HG03460 (cell line): ENCODE results near the gene ACVR2B.

Source experiments
- ATAC-seq: cut with Tn5 transposase; IDR thresholded peaks from one replicate; pipeline ENCODE4 v1.9.1; 2021; ENCODE audit not compliant: unreplicated experiment

ACVR2B gene

DNA sequence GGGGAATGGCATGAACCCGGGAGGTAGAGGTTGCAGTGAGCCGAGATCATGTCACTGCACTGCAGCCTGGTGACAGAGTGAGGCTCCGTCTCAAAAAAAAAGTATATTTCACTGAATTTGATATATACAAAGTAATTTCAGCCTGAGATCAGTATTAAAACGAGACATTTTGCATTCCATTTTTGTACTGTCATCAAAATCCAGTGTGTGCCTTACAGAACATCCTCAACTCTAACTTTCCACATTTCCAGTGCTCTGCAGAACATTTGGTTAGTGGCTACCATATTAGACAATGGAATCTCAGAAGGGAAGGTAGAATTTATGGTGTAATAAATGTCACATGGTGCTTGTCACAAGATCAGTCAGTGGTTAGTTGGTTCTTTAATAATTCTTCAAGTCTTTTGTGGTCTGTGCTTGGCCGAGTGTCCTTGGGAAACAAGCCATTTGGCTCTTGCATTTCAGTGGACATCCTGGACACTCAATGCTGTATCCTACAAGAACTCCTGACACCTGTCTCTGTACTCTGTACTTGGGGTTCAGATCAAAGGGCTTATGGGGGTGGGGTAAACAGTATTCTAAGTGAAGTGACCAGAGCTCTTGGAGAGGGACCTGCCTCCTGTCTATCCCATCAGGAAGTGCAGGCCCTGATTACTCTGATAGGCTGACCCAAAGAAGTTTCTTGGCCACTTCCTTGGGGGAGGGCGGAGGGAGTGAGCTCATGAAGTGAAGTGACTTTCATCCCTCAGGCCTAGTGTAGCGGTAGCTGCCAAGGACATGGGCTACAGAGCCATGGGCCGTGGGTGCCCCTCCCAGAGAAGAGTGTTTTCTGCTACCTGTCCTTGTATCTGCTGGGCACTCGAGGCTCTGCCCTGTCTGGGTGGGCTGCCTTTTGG, 3.7 kb downstream of the ACVR2B start:
- no peak for ATAC-seq

DNA sequence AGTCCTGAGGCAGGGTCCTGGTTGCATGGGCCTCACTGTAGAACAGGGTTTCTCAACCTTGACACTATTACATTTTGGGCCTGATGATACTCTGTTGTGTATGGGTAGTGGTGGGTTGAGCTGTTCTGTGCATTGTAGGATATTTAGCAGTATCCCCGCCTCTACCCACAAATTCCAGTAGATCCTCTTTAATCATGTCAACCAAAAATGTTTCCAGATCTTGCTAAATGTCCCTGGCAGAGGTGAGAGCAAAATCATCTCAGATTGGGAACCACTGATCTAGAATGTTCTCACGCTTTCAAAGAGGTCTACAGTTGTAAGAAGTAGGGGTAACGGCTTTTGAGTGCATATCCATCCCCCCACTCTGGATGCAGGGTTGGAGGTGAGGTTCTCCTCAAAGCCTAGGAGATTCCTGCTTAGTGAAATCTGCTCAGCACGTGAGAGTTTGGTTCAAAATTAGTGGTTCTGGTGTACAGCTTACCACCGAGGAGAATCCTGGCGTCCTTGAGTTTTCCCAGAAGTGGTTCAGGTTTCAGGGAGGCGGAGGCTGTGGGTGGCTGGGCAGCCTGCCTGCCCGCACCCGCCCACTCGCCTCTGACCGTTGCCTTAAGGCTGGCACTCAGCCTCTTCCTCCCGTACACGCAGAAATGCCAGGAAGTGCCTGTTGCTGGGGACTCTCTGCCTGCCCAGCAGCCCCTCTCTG, 5.3 kb downstream of the ACVR2B start:
- ATAC-seq = no peak

DNA sequence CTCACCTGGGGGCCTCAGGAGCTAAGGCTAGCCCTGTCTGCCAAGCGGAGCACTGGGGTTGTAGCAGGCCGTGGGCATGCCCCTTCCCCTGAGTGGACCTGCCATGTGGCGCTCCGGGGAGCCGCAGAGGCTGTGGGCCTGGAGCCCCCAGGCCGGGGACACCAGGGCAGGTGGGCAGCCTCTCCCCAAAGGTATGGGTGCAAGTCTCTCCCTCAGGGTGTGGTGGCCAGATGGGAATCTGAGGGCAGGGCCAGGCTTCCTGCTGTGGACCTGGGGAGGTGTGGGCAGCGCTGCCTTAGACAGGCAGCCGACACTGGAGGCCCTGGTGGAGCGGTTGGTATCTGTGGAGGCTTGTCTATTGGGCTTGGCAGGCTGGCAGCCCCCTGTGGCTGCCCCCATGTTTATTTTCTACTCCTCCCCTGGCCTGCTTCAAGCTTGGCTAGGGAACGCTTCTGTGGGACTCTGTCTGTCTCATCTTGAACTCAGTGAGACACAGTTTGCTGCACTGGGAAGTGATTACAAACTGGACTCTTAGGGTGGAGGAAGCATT, 5.9 kb downstream of the ACVR2B start:
- ATAC-seq = no peak

DNA sequence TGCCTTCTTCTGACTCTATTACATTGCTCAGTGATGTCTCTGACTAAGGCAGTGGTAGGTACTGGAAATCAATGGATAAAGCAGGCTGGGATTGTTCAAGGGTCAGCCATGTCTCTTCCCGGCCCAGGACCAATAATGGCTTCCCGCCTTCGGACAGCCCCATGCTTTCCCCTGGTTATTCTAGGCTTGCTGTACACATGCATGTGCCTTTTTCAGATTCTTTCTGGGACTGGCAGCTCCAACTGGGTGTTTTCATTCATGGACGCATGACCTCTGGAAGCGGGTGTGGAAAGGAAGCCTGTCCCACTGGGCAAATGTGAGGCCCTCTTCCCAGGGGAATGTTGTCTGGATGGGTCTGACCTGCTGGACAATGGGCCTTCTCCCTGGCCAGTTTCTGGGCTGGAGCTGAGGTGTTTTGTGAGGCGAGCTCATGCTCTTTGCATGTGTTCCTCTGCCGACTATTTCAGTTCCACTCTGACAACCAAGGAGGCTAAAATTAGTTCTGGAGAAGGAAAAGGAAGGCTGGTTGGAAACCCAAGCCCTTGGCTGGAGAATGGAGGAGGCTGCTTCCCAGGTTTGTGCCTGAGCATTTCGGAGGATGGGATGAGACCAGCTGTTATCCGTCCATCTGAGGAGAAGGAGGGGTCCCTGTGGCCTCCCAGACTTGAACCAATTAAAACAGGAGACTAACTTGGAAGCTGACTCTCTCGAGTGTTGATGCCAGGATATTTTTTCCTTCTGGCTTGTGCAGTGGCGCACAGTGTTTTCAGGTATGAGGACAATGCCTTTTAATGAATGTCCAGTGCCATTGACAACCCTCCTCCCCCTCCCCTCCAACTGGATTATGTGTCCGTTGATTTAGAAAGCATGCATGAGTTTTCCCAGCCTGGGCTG, 6.9 kb downstream of the ACVR2B start:
- no peak for ATAC-seq

DNA sequence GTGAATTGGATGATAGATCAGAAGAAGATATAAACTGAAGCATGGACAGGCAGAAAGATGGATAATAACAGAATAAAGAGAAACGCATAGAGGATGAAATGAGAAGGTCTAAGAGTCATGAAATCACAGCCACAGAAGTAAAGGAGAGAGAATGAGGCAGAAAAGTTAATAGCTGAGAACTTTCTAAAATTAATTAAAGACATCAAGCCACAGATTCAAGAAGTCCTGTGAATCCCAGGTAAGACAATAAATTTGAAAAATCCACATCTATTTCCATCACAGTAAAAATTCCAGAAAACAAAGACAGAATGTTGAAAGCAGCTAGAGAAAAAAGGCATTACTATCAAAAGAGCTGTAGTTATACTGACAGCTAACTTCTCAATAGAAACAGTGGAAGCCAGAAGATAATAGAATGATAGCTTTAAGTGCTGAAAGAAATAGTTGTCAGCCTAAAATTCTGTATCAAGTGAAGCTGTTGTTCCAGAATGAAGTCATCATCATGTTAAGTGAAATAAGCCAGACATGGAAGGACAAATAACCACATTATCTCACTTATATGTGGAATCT, 12.0 kb downstream of the ACVR2B start:
- no peak for ATAC-seq

DNA sequence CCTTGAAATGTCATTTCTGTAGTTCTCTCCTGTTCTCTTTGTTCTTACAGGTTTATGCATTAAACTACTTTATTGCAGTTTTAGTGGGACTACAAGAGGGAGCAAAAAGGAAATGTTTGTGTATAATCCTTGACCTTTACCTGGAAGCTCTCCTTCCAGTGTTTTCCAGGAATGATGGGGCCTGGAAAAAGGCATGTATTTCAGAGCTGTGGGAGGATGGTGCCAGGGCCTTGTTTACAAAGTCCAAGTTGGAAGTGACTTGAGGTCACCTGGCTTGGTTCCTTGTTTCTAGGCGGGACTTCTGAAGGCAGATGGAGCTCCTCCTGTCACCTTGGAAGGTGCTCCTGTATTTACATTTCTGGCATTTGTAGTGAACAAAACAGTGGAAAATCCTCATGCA, 15.1 kb downstream of the ACVR2B start:
- ATAC-seq = no peak

DNA sequence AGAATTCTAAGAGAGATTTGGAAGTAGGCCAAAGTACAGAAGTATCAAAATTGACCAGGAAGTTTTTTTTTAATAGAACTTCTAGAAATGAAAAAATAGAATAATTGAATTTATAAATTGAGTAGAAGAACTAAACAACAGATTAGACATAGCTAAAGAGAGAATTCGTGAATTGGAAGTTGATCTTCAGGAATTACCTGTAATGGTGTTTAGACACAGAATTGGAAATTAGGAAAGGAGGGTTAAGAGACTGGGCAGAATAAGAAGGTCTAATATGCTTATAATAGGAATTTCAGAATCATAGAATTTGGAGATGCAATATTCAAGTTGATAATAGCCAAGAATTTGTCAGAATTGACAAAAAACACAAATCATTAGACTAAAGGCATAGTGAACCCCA, 16.2 kb downstream of the ACVR2B start:
- ATAC-seq = no peak

DNA sequence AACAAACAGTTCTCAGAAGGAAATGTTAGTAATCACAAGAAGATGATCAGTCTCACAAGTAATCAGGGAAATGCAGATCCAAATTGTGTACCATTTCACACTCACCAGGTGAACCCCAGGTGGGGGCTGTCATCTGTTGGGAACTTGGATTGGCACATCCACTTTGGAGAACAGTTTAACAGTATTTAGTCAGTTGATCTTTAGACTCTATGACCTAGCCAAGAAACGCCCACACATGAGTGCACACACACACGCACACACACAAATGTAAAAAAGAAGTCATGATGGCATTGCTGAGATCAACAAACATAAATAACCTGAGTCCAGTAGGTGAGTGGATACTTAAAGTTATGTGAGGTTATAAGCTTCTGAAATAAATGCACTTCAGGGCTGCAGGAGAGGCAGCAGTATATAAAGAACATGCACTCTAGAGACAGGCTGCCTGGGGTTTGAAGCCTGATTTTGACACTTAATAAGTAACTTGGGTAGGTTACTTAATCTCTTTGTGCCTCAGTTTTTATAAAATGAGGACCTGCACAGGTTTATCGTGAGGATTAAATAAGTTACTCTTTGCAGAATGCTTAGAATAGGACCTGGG, 17.7 kb downstream of the ACVR2B start:
- no peak for ATAC-seq

DNA sequence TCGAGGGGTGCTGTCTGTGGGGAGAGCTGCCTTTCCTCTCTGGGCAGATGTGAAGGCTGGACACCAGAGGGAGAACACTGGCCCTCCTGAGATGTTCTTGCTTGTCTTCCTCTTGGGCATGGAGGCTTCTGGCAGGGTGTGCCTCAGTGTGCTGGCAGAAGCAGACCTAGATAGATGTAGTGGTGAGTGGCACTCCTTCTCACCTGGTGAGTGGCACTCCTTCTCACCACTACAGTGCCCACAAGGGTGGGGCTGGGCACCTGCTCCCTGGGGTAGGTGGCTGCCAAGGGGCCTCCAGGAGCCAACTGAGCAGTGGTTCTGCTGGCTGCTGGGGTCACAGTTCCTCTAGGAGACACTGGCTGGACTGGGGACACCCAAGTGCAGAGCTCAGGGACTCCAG, 18.7 kb downstream of the ACVR2B start:
- ATAC-seq = no peak

DNA sequence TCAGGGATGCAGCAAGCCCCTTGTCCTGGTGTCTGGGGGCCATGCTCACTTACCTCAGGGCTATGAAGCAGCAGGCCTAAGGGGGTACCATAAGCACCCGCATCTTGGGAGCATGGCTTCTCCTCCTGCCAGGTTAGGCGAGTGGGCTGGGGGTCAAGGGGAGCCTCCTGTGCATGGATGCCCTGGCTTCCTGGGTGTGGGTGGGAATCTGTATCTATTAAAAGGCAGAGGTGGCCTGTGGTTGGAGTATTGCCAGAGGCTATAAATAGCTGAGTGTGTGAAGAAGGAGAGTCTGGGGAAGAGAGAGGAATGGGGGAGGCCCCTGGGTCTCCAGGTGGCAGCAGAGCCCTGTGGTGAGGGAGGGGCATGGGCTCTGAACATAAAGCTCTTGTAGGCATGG, 19.5 kb downstream of the ACVR2B start:
- no peak for ATAC-seq

DNA sequence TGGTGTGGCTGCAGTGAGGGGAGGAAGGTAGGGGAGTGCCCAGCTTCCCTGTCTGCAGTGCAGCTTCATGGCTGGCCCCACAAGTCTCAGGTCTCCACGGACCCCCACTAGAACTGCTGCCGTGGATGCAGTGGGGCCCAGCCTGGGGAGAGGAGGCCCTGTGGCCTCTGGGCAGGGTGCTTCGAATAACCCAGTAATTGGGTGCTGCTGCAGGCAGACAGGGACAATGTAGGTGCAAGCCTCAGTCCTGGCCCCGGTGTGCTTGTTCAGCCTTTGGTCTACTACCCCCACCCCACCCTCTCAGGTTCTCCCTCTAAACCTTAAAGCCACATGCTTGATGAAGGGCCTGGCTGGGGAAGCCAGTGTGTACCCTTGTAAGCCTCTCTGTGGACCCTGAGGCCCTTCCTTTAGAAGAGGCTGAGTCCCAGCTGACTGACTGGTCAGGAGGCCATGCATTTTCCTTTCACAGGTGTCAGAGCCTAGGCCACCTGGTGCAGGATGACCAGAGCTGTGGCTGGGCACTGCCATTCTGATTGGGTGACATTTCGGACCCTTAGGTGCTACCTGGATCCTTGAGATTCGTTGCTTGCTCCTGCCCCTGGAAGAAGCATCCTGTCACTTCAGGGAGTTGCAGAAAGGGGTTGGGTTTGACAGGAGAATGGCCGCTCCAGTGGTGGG, 21.4 kb downstream of the ACVR2B start:
- ATAC-seq = no peak

DNA sequence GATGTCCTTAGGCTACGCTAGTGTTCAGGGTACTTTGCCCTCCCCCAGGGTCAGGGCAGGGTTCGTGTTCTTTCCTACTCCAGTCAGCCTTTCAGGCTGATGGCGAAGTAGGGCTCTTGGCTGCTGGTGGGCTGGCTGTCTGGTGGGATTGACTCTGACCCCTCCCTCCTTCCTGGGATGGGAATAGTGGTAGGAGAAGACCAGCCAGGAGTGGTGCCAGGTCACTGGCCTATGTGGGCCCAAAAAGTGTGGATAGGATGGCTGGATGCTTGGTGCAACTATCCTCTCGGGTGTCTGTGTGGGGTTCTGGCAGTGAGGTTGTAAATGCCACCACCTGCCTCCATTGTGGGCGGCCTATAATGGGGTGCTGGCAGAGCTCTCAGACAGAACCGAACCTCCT, 22.0 kb downstream of the ACVR2B start:
- ATAC-seq = no peak

DNA sequence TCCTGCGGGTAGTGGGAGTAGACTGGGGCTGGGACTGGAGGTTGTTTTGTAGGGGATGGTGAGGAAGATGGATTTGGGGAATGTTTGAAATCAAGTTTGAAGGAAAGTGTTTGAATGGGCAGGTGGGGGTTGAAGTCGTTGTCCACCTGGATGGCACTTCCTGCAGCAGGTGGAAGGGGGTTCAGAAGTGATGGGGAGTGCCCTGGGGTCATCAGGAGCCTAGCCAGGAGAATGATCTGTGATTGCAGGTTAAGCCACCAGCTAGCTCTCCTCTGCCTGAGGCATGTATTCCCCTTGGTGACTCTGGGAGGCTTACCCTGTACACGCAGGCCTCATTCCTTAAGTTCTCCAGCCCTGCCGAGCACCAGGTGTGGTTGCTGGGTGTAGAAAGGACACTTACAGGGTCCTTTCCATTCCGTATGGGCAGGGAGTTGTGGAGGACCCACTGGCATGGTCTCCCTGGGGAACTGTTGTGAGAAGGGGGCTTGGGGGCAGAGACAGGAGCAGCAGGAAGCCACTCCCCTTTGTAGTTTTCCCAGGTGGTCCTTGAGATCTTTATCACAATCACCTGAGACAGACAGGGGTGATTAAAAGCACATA, 22.6 kb downstream of the ACVR2B start:
- no peak for ATAC-seq

DNA sequence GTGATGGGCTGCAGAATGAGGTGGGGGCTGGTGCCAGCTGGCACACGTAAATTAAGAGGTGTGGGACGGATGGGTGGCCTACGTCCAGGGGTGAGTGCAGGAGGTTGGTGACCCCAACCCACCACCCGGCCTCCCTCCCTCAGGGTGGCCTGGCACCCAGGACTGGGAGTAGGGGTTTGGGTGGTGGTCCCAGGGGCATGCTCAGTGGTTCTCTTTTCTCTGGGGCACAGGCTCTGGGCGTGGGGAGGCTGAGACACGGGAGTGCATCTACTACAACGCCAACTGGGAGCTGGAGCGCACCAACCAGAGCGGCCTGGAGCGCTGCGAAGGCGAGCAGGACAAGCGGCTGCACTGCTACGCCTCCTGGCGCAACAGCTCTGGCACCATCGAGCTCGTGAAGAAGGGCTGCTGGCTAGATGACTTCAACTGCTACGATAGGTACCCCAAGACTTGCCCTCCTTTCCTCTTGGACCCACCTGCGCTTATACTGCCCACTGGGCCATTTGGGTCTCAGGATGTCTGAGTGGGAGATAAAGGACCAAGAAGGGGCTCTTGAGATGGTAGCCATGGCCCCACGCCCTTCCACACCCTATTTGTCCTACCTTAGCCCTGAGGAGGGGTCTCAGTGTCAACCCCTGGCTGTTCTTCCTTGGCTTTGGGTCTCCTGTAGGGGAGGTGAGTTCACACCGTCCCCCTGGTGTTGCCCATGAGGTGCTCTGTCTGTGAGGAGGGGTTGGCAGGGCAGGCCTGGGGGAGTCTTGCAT, 23.5 kb downstream of the ACVR2B start:
- ATAC-seq = no peak

DNA sequence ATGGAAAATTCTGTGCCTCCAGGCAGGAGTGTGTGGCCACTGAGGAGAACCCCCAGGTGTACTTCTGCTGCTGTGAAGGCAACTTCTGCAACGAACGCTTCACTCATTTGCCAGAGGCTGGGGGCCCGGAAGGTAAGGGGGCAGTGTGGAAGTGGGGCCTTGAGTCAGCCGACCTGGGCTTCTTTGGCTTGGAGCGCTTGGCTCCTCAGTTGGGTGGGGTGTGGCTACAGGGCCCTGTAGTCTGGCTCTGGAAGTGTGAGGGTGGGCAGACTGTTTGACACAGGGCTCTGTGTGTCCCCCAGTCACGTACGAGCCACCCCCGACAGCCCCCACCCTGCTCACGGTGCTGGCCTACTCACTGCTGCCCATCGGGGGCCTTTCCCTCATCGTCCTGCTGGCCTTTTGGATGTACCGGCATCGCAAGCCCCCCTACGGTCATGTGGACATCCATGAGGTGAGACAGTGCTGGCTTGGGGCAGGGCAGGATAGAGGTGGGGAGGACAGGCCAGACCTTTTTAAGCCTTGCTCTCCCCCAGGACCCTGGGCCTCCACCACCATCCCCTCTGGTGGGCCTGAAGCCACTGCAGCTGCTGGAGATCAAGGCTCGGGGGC, 24.3 kb downstream of the ACVR2B start:
- ATAC-seq = no peak

DNA sequence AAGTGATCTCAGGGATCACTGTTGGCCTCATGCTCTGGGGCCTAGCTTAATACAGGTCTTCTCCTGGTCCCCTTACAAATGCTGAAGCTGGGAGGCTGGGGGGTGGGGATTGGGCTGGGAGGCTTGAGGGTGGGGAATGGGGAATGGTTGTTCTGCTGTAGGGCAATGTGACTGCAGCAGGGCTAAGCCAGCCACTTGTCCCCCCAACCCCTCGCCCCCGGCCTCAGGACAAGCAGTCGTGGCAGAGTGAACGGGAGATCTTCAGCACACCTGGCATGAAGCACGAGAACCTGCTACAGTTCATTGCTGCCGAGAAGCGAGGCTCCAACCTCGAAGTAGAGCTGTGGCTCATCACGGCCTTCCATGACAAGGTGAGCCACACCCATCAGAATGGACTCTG, 25.2 kb downstream of the ACVR2B start:
- ATAC-seq = no peak

DNA sequence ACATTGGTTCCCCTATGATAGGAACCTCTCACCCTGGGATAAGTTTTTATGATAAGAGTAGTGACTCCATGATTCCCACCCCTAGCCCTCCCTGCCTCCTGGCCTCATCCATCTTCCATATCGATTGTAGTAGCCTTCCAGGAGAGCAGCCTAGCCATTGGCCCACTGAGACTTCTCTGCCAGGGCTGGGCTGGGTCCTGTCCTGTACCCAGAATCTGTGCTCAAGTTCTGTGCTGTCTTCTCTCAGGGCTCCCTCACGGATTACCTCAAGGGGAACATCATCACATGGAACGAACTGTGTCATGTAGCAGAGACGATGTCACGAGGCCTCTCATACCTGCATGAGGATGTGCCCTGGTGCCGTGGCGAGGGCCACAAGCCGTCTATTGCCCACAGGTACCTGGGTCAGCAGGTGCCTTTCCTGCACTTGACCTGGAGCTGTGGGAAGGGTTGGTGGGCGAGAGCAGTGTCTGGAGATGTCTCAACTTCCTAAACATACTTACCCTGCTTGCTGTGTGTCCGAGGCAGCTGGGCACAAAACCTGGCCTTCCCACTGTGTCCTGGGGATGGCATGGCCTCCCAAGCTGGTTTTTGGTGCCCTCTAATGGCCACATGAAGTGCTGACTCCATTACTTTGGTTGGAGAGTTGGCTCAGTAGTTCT, 25.9 kb downstream of the ACVR2B start:
- ATAC-seq = peak; percentile 65

DNA sequence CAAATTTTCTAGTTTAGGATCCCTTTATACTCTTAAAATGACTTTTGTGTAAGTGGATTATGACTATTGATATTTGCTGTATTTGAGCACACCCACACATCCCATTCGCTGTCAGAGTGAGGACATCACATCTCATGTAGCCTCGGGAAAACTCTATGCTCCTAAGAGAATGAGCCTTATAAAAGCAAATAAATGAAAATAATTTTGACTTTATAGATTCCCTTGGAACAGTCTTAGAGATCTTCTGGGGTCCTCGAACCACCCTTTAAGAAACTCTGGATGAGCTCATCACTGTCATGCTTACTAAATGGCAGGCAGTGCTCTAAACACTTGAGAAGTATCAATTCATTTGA, 26.4 kb downstream of the ACVR2B start:
- ATAC-seq = no peak
